SKM-1 (cell line): ENCODE measurements around the gene IRF8.

ENCODE experiments used
- DNase-seq: peaks from one replicate; lab custom pipeline; 2025; ENCODE audit not compliant: unreplicated experiment; lab: John Stamatoyannopoulos, UW

IRF8 gene

GRCh38 chr16:85954927-85955519 is 56.1 kb downstream of the IRF8 start:
- no peak for DNase-seq

GRCh38 chr16:85955566-85955965 is 56.6 kb downstream of the IRF8 start:
- no peak for DNase-seq

DNA sequence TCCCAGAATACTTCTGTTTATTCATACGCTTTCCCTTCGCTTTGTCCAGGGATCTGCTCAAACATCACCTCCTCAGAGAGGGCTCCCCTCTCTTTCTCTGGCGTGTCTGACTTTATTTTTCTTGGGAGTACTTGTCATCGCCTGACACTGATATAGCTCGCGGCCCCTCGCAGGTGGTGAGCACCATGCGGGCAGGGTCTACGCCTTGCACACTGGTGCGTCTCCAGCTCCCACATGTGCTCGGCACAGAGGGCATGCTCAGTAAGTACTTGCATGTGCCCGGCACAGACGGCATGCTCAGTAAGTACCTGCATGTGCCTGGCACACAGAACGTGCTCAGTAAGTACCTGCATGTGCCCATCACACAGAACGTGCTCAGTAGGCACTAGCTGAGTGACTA is 57.5 kb downstream of the IRF8 start:
- no peak for DNase-seq

DNA sequence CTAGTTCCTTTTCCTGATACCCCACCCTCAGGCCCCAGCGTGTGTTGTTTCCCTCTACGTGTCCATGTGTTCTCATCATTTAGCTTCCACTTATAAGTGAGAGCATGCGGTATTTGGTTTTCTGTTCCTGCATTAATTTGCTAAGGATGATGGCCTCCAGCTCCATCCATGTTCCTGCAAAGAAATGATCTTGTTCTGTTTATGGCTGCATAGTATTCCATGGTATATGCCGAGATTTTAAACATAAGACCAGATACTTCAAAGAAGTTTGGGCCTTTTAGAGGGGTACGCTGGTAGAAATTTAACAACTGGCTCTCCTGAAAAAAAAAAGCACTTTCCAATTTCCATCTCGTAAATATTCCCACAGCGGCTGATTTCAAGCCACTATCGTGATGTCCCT is 59.8 kb downstream of the IRF8 start:
- no peak for DNase-seq

DNA sequence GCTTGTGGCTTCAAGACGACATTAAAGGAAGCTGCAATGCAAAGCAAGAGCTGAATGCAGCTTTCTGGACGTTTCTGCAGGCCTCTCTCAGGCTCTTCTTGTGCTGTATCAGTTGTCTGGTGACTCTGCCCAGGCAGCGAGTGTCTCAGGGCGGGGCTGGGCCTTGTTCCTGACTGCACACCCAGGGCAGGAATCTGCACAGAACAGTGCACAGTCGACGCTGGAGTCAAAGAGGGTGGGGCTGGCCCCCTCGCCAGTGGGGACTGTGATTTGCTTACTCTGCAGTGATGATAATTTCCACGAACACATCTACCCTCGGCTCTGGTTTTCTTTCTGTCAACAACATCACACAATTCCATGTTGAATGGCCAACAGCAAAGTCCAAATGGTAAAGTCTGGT is 60.7 kb downstream of the IRF8 start:
- DNase-seq: no peak

DNA sequence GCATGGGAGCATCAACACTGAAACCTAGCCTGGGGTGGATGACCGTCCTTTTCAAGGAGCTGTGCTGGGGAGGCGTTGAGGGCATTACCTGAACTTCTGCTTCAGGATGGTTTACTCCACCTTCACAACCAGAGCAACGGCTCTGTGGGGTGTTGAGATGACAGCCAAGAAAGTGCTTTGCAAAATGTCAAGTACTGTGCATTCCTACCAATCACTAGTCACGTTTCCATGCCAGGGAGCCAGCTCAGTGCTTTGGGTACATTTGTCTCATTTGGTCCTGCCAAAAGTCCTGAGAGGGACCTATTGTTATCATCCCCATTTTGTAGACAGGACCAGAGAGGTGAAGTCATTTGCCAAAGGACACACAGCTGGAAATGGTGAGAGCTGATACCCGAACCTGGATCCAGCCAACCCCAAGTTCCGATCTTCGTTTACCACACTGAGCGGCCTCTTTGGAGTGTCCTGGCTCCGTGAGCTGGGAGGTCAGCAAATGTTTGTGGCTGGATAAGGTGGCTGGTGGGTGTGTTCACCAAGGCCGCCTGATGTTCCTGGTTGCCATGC is 61.6 kb downstream of the IRF8 start:
- no peak for DNase-seq

DNA sequence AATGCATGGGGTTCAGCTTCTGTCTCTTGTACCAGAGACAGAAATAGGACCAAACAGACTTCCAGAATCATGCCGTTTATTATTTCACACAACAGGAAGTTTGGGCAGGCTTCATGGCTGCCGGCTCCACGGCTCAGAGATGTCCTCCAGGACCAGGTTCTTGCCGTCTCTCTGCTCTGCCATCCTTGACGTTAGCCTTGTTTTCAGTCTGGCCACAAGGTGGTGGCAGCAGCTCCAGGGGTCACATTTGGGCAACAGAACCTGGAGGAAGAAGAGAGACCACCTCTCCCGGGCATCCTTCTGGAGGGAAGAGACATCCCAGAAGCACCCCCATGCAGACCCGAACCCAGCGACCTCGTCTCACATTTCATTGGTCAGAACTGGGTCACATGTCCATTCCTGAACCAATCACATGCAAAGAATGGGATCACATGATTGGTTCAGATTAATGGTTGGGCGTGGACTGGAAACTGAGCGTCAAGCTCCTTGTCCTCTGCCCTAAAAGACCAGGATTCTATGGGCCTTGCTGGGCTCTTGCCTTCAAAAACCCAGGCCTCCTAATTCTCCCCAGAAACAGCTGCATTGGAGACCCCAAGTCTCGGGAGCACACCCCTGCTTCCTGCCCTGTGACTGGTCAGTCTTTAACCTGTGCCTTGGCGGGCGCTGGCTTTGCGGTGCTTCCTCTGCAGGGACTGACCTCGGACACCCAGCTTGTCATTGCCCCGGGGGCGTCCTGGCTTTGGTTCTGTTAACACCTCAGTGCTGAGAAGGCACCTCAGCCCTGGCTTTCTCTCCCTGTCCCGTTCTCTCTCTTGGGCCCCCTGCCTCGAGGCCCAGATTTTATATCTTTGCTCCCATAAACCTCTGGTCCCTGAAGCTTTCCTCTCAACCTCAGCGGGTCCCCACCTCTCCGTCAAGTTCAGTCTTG is 63.3 kb downstream of the IRF8 start:
- no peak for DNase-seq

DNA sequence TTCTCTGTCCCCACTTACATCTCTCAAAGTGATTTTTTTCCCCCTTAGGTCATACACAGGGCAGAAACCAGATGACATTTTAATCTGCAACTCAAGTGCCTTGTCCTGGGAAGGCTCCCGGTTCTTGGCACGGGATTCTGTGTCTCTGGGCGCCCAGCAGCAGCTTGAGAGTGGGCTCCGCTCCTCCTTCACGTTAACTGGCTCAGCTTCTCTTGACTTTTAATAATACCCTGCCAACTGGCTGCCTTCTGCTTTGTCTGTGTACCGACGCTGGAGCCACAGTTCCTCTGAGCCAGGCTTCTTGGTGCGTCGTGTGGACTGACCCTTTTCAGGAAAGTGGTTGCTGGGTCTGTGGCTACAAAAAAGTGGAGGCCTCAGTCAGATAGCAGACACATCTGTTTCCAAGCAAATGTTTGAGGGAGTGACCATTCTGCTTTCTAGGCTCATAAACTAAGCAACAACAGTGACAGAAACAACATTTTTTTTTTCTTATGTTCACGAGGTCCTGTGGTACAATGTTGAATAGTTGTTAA is 64.9 kb downstream of the IRF8 start:
- DNase-seq: no peak

- DNase-seq: no peak
Measured at GRCh38 chr16:85965125-85965524, 66.2 kb downstream of the IRF8 start.

DNA sequence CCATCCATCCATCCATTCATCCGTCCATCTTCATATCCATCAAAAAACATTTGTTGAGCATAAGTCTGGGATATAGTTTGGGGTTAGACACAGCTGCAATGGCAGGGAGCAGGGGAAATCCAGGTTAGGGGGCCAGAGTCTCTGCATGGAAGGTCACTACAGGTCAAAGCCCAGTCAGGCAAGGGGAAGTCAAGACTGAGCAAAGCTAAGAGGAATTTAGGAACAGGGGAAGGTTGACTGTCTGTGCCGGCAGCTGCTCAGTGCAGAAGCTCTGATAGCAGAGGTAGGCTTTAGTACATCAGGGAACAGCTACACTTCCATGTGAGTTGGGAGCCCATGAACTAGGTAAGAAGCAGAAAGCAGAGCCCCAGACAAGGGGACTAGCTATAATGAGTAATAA is 68.1 kb downstream of the IRF8 start:
- peak; percentile 2 for DNase-seq

DNA sequence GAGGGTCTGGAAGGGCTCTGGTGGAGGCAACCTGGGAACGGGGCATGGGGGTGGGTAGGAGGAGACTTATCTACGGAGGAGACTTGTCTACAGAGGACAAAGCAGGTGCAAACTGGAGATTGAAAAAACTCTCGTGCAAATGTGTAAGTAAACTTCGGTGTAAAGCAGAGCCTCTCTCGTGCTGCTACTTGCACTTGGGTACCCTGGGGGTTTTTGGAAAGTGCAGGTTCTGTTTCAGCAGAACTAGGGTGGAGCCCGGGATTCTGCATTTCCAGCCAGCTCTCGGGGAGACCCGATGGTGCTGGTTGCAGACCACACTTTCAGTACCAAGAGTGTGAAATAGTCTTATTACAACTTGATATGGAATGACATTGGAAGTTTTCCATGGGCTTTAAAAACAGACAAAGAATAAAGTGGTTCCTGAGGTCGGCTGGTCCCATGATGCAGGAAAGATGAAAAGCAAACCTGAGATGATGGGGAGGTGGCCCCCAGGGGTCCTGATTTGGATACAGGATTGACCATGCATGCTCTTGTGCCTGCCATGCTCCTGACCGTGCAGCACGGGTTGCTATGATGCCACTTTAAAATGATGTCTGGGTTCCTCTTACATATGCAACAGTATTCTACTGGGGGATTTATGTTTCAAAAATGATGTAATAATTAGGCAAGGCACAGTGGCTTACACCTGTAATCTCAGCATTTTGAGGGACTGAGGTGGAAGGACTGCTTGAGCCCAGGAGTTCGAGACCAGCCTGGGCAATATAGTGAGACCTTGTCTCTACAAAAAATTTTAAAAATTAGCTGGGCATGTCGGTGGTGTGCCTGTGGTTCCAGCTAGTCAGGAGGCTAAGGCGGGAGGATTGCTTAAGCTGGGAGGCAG is 69.3 kb downstream of the IRF8 start:
- DNase-seq: no peak

- DNase-seq: no peak
Measured at GRCh38 chr16:85969159-85969558, 70.2 kb downstream of the IRF8 start.

- no peak for DNase-seq
Measured at GRCh38 chr16:85969591-85969990, 70.6 kb downstream of the IRF8 start.

DNA sequence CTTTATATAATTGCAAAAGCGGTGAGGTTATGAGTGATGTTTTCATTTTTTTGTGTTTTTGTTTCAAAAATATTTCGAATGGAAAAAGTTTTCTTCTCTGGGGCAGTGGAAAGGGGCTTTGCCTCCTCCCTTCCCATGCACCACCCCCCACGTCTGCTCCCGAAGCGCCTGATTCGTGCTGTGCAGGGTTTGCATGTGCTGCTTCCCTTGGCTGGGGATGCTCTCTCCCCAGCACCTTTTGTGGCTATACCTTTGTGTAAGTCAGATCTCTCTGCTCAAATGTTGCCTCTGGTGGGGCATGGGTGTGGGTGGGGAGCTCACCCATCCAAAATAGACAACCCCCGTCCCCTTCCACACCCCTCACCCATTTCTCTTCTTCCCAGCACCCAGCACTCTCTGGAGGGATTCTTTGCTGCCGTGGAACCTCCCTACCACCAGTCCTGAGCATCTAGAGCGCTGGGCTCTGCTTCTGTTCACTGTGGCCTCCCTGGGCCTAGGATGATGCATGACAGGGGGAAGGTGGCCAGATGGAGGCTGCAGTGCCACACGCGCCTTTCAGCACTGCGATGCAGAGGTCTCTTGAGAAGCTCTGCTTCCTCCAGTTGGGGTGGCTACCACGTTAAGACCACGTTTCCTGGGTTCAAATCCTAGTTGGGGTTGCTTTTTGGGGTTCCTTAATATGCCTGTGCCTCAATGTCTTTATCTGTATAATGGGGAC is 71.2 kb downstream of the IRF8 start:
- DNase-seq: no peak

DNA sequence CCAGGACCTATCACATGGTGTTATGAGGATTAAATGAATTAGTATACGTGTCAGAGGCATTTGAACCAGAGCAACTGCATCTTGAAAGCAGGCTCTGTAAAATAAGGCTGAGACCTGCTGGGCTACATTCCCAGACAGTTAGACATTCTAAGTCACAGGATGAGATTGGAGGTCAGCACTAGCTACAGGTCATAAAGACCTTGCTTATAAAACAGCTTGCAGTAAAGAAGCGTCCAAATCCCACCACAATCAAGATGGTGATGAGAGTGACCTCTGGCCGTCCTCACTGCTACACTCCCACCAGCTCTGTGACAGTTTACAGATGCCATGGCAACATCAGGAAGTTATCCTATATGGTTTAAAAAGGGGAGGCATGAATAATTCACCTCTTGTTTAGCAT is 71.8 kb downstream of the IRF8 start:
- DNase-seq: no peak
